K562 (cell line): Measurements from ENCODE around the gene MRPL10. TPM values are rescaled to one million over a fixed set of nuclear protein-coding genes. Genes with fewer than 3 reads are reported as not detected.

Experiments
- BHLHE40 ChIP-seq: IDR thresholded peaks from 2 replicates; pipeline ENCODE4 v1.6.1; 2011; ENCODE audit warnings: low read length, improper control_type of control experiment
- CAMTA2 ChIP-seq: fragments of 250-450 bp; sonication (Bioruptor Pico); conservative IDR thresholded peaks from 2 replicates; pipeline ENCODE4 v1.5.1; 2022
- CXXC5 ChIP-seq: fragments of 250-450 bp; sonication (Bioruptor Pico); IDR thresholded peaks from 2 replicates; pipeline ENCODE4 v1.8.0; 2022; ENCODE audit warnings: inconsistent platforms, mild to moderate bottlenecking, moderate library complexity
- DPF2 ChIP-seq: fragments of 450-650 bp; IDR thresholded peaks from 2 replicates; pipeline ENCODE4 v1.6.1; 2016
- EP400 ChIP-seq: fragments of 450-650 bp; IDR thresholded peaks from 2 replicates; pipeline ENCODE4 v1.6.1; 2017; ENCODE audit warnings: antibody characterized with exemption, mild to moderate bottlenecking, moderate library complexity
- FOXK2 ChIP-seq, 2 experiments: fragments of 450-650 bp; IDR thresholded peaks in 1 of 2; conservative IDR thresholded peaks in 1 of 2; 2 replicates each; pipeline ENCODE4 v1.6.1; 2016; ENCODE audit warnings: low read depth in 2 of 2, mild to moderate bottlenecking in 1 of 2
- HOMEZ ChIP-seq: fragments of 250-450 bp; sonication (Bioruptor Pico); IDR thresholded peaks from 2 replicates; pipeline ENCODE4 v1.4.0; 2020; ENCODE audit warnings: mild to moderate bottlenecking, moderate library complexity
- PRMT5 ChIP-seq: sonication (generic); formaldehyde crosslinking; IDR thresholded peaks from 2 replicates; pipeline ENCODE4 v1.5.0; 2020; ENCODE audit warnings: missing genetic modification reagents
- PRPF4 ChIP-seq: fragments of 200-400 bp; formaldehyde crosslinking; IDR thresholded peaks from one replicate; pipeline ENCODE4 v1.6.1; 2017; ENCODE audit warnings: low read length, low read depth, mild to moderate bottlenecking; ENCODE audit not compliant: insufficient read depth, poor library complexity, severe bottlenecking
- RBM39 ChIP-seq: fragments of 200-400 bp; formaldehyde crosslinking; optimal IDR thresholded peaks from 2 replicates; pipeline ENCODE3; 2018; ENCODE audit warnings: low read depth, low read length
- RNF219 ChIP-seq: fragments of 250-450 bp; sonication (Bioruptor Pico); IDR thresholded peaks from 2 replicates; pipeline ENCODE4 v1.5.0; 2022; ENCODE audit warnings: mild to moderate bottlenecking
- ZC3H11A ChIP-seq: IDR thresholded peaks from 2 replicates; pipeline ENCODE4 v1.6.1; 2012; ENCODE audit warnings: low read depth, low read length, improper control_type of control experiment
- ZFP1 ChIP-seq: fragments of 450-650 bp; formaldehyde crosslinking; IDR thresholded peaks from 2 replicates; pipeline ENCODE4 v1.4.0; 2020; ENCODE audit warnings: mild to moderate bottlenecking, mixed read lengths
- ZHX1 ChIP-seq: fragments of 150-350 bp; conservative IDR thresholded peaks from 2 replicates; pipeline ENCODE4 v1.6.1; 2014; ENCODE audit warnings: low read length
- polyA plus RNA-seq, 8 experiments: library from polyadenylated mRNA; depleted of rRNA in 4 of 8; stranded (reverse) in 5 of 8; unstranded in 3 of 8; fragments of >200 nt; fragmentation: Nextera tagmentation in 2 of 8; fragmentation: Illumina TruSeq in 1 of 8; extraction: Ambion mirVana in 2 of 8; extraction: Trizol in 1 of 8; gene quantifications; 2 replicates each; pipeline versions ENCODE4 v1.2.1 to v1.2.3, GENCODE V29; 2011 to 2014; ENCODE audit warnings: inconsistent platforms in 1 of 8, missing spikeins in 1 of 8
- total RNA-seq, 7 experiments: library from RNA; depleted of rRNA in 6 of 7; stranded (reverse); fragments of >200 nt in 6 of 7; fragmentation: Illumina TruSeq in 2 of 7; extraction: Trizol in 2 of 7; gene quantifications; 2 replicates each; pipeline versions ENCODE4 v1.2.1 to v1.2.3, GENCODE V29; 2011 to 2021; ENCODE audit warnings: low replicate concordance in 1 of 7
- TF ChIP-seq, protein P1 (sequence below): fragments of 250-450 bp; sonication (Bioruptor Pico); IDR thresholded peaks from 2 replicates; pipeline ENCODE4 v1.8.0; 2022; ENCODE audit warnings: inconsistent platforms
- TF ChIP-seq, protein P2 (sequence below): fragments of 250-450 bp; sonication (Bioruptor Pico); IDR thresholded peaks from 2 replicates; pipeline ENCODE4 v1.8.0; 2021; ENCODE audit warnings: borderline replicate concordance, mild to moderate bottlenecking, moderate library complexity; ENCODE audit not compliant: poor library complexity, severe bottlenecking
- TF ChIP-seq, protein P3 (sequence below): fragments of 250-450 bp; sonication (Bioruptor Pico); IDR thresholded peaks from 2 replicates; pipeline ENCODE4 v1.8.0; 2022; ENCODE audit warnings: moderate library complexity, mild to moderate bottlenecking, inconsistent platforms

MRPL10 gene
- total and polyA plus RNA-seq, 9 of the 15 experiments (the other 6 are each of a cell fraction or from before 2014, with no cell fraction given) = 27.8 to 105 (median 67.3) TPM

DNA sequence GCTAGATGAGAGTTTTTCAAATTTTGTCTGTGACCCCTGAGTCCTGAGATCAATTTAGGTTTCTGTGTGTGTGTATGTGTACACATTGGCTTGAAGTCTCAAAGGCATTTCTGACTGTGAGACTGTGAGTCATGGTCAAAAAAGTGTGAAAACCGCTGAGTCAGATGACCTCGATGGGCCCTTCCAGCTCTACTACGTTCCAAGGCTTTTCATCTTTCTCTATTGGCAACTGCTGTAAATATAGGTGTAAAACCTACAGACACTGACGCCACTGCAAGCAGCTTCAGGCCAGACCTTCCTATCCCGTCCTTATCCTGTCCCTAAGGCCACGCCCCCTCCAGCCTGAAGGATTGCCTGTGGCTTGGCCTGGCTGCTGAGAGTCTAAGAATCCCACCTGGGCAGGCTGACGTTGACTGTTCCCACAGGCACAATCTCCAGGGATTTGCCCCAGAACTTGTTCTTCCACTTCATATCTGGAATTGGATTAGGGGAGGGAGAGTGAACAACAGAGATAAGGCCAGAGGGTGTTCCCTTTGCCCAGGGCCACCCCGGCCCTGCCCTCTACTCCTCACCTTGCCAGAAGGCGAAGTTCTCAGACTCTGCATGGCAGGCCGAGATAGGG, 21.0 kb downstream of the MRPL10 start (continued):
- TF ChIP-seq RBM39 (no peak), FOXK2 (conservative IDR thresholded peaks at IDR 0.05 in 1 of 2, IDR thresholded peaks at IDR 0.05 in 1 of 2; ENCODE audit: low read depth in 2 of 2) (peak in 1 of 2 experiments; percentile 24; a peak in 1 of 4 replicates), ZHX1 (no peak), PRPF4 (no peak), PRMT5 (CRISPR knock-in tag) (no peak), ZFP1 (CRISPR knock-in tag) (no peak), HOMEZ (CRISPR knock-in tag) (no peak), EP400 (no peak), CXXC5 (CRISPR knock-in tag) (no peak), BHLHE40 (no peak), CAMTA2 (CRISPR knock-in tag) (no peak), ZC3H11A (no peak), RNF219 (CRISPR knock-in tag) (no peak), DPF2 (peak; percentile 81)
- TF ChIP-seq, protein P1, sequence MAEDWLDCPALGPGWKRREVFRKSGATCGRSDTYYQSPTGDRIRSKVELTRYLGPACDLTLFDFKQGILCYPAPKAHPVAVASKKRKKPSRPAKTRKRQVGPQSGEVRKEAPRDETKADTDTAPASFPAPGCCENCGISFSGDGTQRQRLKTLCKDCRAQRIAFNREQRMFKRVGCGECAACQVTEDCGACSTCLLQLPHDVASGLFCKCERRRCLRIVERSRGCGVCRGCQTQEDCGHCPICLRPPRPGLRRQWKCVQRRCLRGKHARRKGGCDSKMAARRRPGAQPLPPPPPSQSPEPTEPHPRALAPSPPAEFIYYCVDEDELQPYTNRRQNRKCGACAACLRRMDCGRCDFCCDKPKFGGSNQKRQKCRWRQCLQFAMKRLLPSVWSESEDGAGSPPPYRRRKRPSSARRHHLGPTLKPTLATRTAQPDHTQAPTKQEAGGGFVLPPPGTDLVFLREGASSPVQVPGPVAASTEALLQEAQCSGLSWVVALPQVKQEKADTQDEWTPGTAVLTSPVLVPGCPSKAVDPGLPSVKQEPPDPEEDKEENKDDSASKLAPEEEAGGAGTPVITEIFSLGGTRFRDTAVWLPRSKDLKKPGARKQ (CRISPR knock-in tag) = no peak
- TF ChIP-seq, protein P2, sequence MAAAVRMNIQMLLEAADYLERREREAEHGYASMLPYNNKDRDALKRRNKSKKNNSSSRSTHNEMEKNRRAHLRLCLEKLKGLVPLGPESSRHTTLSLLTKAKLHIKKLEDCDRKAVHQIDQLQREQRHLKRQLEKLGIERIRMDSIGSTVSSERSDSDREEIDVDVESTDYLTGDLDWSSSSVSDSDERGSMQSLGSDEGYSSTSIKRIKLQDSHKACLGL (CRISPR knock-in tag) = no peak
- TF ChIP-seq, protein P3, sequence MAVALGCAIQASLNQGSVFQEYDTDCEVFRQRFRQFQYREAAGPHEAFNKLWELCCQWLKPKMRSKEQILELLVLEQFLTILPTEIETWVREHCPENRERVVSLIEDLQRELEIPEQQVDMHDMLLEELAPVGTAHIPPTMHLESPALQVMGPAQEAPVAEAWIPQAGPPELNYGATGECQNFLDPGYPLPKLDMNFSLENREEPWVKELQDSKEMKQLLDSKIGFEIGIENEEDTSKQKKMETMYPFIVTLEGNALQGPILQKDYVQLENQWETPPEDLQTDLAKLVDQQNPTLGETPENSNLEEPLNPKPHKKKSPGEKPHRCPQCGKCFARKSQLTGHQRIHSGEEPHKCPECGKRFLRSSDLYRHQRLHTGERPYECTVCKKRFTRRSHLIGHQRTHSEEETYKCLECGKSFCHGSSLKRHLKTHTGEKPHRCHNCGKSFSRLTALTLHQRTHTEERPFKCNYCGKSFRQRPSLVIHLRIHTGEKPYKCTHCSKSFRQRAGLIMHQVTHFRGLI (CRISPR knock-in tag) = no peak
